ENCODE data around the gene DRG2. TPM values are rescaled to one million over a fixed set of nuclear protein-coding genes. Genes with fewer than 3 reads are reported as not detected.

Gene DRG2
- total RNA-seq, 1 experiment from 2014 or later: 52.0 TPM

DNA sequence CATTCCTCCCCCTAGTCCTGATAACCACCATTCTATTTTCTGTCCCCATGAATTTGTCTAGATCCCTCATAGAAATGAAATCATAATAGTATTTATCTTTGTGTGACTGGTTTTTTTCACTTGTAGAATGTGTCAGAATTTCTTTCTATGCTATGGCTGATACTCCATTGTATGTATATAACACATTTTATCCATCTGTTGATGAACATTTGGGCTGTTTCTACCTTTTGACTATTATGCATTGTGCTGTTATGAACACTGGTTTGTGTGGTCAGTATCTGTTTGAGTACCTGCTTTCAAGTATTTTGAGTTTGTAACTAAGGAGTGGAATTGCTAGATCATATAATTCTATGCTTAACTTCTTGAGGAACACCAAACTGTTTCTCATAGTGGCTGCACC is 16.0 kb upstream of the DRG2 start:
- Histone ChIP-seq H3K9ac (ENCODE audit: extremely low read depth, insufficient read length, low read length) (no peak overlapping the region), H2BK5ac (ENCODE audit: insufficient read length, low read length) (no peak overlapping the region), H3K4me1 (ENCODE audit: insufficient read depth, low read length) (no peaks in the 10 kb centered on the region), H3K9me3 (ENCODE audit: control insufficient read depth, low read depth, low read length) (no peaks in the 10 kb centered on the region), H2AFZ (ENCODE audit: low read length) (no peak overlapping the region), H2BK15ac (ENCODE audit: low read depth, low read length) (no peak overlapping the region), H3T11ph (ENCODE audit: low read length) (no peak overlapping the region), H4K5ac (ENCODE audit: insufficient read length, low read depth, low read length) (no peak overlapping the region), H3K23ac (ENCODE audit: insufficient read length, low read depth, low read length) (no peak overlapping the region), H2BK12ac (ENCODE audit: insufficient read length, low read depth, low read length) (no peak overlapping the region), H4K20me1 (ENCODE audit: control insufficient read depth, insufficient read depth, insufficient read length) (no peaks in the 10 kb centered on the region), H3K4me2 (ENCODE audit: insufficient read depth, insufficient read length, low read length) (no peak overlapping the region), H3K56ac (ENCODE audit: insufficient read length, low read depth, low read length) (no peak overlapping the region), H4K8ac (replicated peaks; ENCODE audit: insufficient read length, low read depth, low read length) (no peak overlapping the region), H3K4ac (ENCODE audit: low read depth, low read length) (no peak overlapping the region), H3K79me1 (ENCODE audit: insufficient read depth, low read depth, low read length, poor library complexity, severe bottlenecking) (no peaks in the 10 kb centered on the region), H3K23me2 (ENCODE audit: insufficient read length, low read depth, low read length, poor library complexity, severe bottlenecking) (no peaks in the 10 kb centered on the region), H2BK120ac (ENCODE audit: low read depth, low read length, poor library complexity, severe bottlenecking) (no peak overlapping the region), H3K27me3 (ENCODE audit: insufficient read depth, low read length) (no peaks in the 10 kb centered on the region), H3K27ac (ENCODE audit: insufficient read length, low read depth, low read length) (no peak overlapping the region), H3K79me2 (ENCODE audit: insufficient read depth, low read length) (no peaks in the 10 kb centered on the region), H2BK20ac (ENCODE audit: low read depth, low read length, poor library complexity, severe bottlenecking) (no peak overlapping the region), H4K91ac (ENCODE audit: insufficient read length, low read depth, low read length) (no peak overlapping the region), H3K18ac (ENCODE audit: insufficient read length, low read depth, low read length) (no peak overlapping the region), H2AK5ac (ENCODE audit: insufficient read length, low read length) (no peak overlapping the region), H3K14ac (ENCODE audit: insufficient read depth, low read length) (no peak overlapping the region)
- no peaks in the 10 kb centered on the region for H3K9me3 Mint-ChIP-seq
- no peak for DNase-seq
- H3K27me3 Mint-ChIP-seq (ENCODE audit: low read depth): peaks cover 7% of the 10 kb centered on the region
- H3K4me1 Mint-ChIP-seq: peaks cover 4 to 5% of the 10 kb centered on the region in 2 experiments
- H3K4me3 Mint-ChIP-seq: no peak overlapping the region
- H3K36me3 Mint-ChIP-seq (ENCODE audit: insufficient read depth in 1 of 3, low read depth in 3 of 3): no peaks in the 10 kb centered on the region
- no peak overlapping the region for H3K27ac Mint-ChIP-seq
- no peak for TF ChIP-seq CTCF (conservative IDR thresholded peaks at IDR 0.05)

Measured in H9 (cell line).